HepG2 (cell line): Measurements from ENCODE around the gene SH2D5. TPM values are rescaled to one million over a fixed set of nuclear protein-coding genes. Genes with fewer than 3 reads are reported as not detected.

Experiments
- AGO2 ChIP-seq: fragments of 200-400 bp; formaldehyde crosslinking; optimal IDR thresholded peaks from 2 replicates; pipeline ENCODE3; 2017; ENCODE audit warnings: mild to moderate bottlenecking, low read depth, low read length, moderate library complexity
- AHR ChIP-seq: IDR thresholded peaks from 2 replicates; pipeline ENCODE4 v1.6.1; 2018; ENCODE audit warnings: missing genetic modification reagents, missing compliant biosample characterization
- BRD4 ChIP-seq: sonication (generic); formaldehyde crosslinking; IDR thresholded peaks from 2 replicates; pipeline ENCODE4 v1.4.0; 2020; ENCODE audit warnings: missing genetic modification reagents
- E2F2 ChIP-seq: sonication (generic); formaldehyde crosslinking; IDR thresholded peaks from 2 replicates; pipeline ENCODE4 v1.4.0; 2020; ENCODE audit warnings: missing genetic modification reagents, borderline replicate concordance
- GRHL1 ChIP-seq: sonication (generic); formaldehyde crosslinking; conservative IDR thresholded peaks from 2 replicates; pipeline ENCODE4 v1.8.0; 2022; ENCODE audit warnings: missing genetic modification reagents
- HMGXB3 ChIP-seq: sonication (generic); formaldehyde crosslinking; IDR thresholded peaks from 2 replicates; pipeline ENCODE4 v1.4.0; 2020; ENCODE audit warnings: missing genetic modification reagents, borderline replicate concordance
- HNF4A ChIP-seq: sonication (generic); formaldehyde crosslinking; IDR thresholded peaks from 2 replicates; pipeline ENCODE4 v1.4.0; 2020; ENCODE audit warnings: missing genetic modification reagents
- KAT7 ChIP-seq: IDR thresholded peaks from 2 replicates; pipeline ENCODE4 v1.6.1; 2018; ENCODE audit warnings: borderline replicate concordance, missing compliant biosample characterization
- SIN3A ChIP-seq: IDR thresholded peaks from 2 replicates; pipeline ENCODE4 v1.6.1; 2011; ENCODE audit warnings: low read depth, mild to moderate bottlenecking, control low read depth, low read length, borderline replicate concordance
- SMAD1 ChIP-seq: sonication (generic); formaldehyde crosslinking; IDR thresholded peaks from 2 replicates; pipeline ENCODE4 v1.4.0; 2020; ENCODE audit warnings: missing genetic modification reagents, low read depth, mild to moderate bottlenecking, borderline replicate concordance
- SRF ChIP-seq: IDR thresholded peaks from 2 replicates; pipeline ENCODE4 v1.6.1; 2011; ENCODE audit warnings: mild to moderate bottlenecking, low read depth, low read length, moderate library complexity
- TBP ChIP-seq: sonication (generic); formaldehyde crosslinking; IDR thresholded peaks from 2 replicates; pipeline ENCODE4 v1.5.0; 2020; ENCODE audit warnings: missing genetic modification reagents
- ZBTB14 ChIP-seq: sonication (generic); formaldehyde crosslinking; IDR thresholded peaks from 2 replicates; pipeline ENCODE4 v1.4.0; 2020; ENCODE audit warnings: missing genetic modification reagents
- ZFP62 ChIP-seq: sonication (generic); formaldehyde crosslinking; IDR thresholded peaks from 2 replicates; pipeline ENCODE4 v1.4.0; 2020; ENCODE audit warnings: missing genetic modification reagents
- ZNF574 ChIP-seq: sonication (generic); formaldehyde crosslinking; IDR thresholded peaks from 2 replicates; pipeline ENCODE4 v1.4.0; 2020; ENCODE audit warnings: missing genetic modification reagents
- ZNF878 ChIP-seq: sonication (generic); formaldehyde crosslinking; IDR thresholded peaks from 2 replicates; pipeline ENCODE4 v1.8.1; 2023; ENCODE audit warnings: mild to moderate bottlenecking, missing genetic modification reagents, moderate library complexity
- ZSCAN9 ChIP-seq: IDR thresholded peaks from 2 replicates; pipeline ENCODE4 v1.6.1; 2016; ENCODE audit warnings: borderline replicate concordance
- polyA plus RNA-seq, 8 experiments: library from polyadenylated mRNA; depleted of rRNA in 3 of 8; stranded (reverse) in 7 of 8; unstranded in 1 of 8; fragments of >200 nt; fragmentation: Illumina TruSeq in 4 of 8; extraction: Trizol in 4 of 8; gene quantifications; 2 replicates each; pipeline versions ENCODE4 v1.2.1 to v1.2.3, GENCODE V29; 2011 to 2016; ENCODE audit warnings: low read depth in 4 of 8, missing spikeins in 1 of 8, mixed read lengths in 1 of 8; ENCODE audit not compliant: insufficient read depth in 1 of 8
- total RNA-seq, 5 experiments: library from RNA; depleted of rRNA; stranded (reverse); fragments of >200 nt; fragmentation: Illumina TruSeq; extraction: Trizol; gene quantifications; 2 replicates each; pipeline ENCODE4 v1.2.3, GENCODE V29; 2016; ENCODE audit warnings: low read depth in 1 of 5

Gene SH2D5
- total and polyA plus RNA-seq, 2 of the 13 experiments (the other 11 are each of a cell fraction or from before 2014, with no cell fraction given): 1.2 to 3.4 TPM

GRCh38 chr1:20696397-20697333 is 35.8 kb downstream of the SH2D5 start (continued):
- TF ChIP-seq ZNF574 (CRISPR knock-in tag): 0 out of 2 replicates have a peak, but pooled peaks have one; percentile 17
- TF ChIP-seq ZFP62 (CRISPR knock-in tag): no peak
- TF ChIP-seq ZNF878: peak; percentile 72; the same call in 1 of the 2 replicates
- no peak for TF ChIP-seq HMGXB3 (CRISPR knock-in tag)
- no peak for TF ChIP-seq ZSCAN9 (CRISPR knock-in tag)
- TF ChIP-seq AGO2: no peak
- no peak for TF ChIP-seq SRF
- no peak for TF ChIP-seq KAT7
- no peak for TF ChIP-seq HNF4A (CRISPR knock-in tag)
- TF ChIP-seq E2F2 (CRISPR knock-in tag): no peak
- TF ChIP-seq SIN3A: no peak
- no peak; the same call in 1 of the 2 replicates for TF ChIP-seq ZBTB14 (CRISPR knock-in tag)
- TF ChIP-seq BRD4: no peak
- TF ChIP-seq GRHL1 (CRISPR knock-in tag): no peak
- no peak for TF ChIP-seq TBP
- TF ChIP-seq AHR (CRISPR knock-in tag): 0 out of 2 replicates have a peak, but pooled peaks have one; percentile 15
- TF ChIP-seq SMAD1 (CRISPR knock-in tag): peak; percentile 51; the same call in 1 of the 2 replicates
